Endometrial microvascular endothelial cells (primary cell): ENCODE data around the gene SCP2. TPM values are rescaled to one million over a fixed set of nuclear protein-coding genes. Genes with fewer than 3 reads are reported as not detected.

Experiments
- in situ Hi-C: cut with HindIII; loops from 2 replicates; pipeline ENCODE4 v1.10.0; 2017; ENCODE audit warnings: low sequenced_read_pairs, low pct_unique_long_range_greater_than_20kb; ENCODE audit errors: inconsistent ontology term
- total RNA-seq: library from RNA; depleted of rRNA; stranded (reverse); fragments of >200 nt; gene quantifications from one replicate; pipeline ENCODE4 v1.2.3, GENCODE V29; 2015; ENCODE audit errors: inconsistent ontology term

SCP2 gene
- total RNA-seq, 1 donor from 2014 or later = 132 TPM

- in situ Hi-C loops = no loop called here
Measured at GRCh38 chr1:53074313-53075154, 147.5 kb downstream of the SCP2 start.

GRCh38 chr1:53075206-53075605, 148.1 kb downstream of the SCP2 start:
- in situ Hi-C loops = no loop called here

- in situ Hi-C loops = no loop called here
Measured at GRCh38 chr1:53075761-53076163, 148.7 kb downstream of the SCP2 start.

GRCh38 chr1:53076165-53076564, 149.1 kb downstream of the SCP2 start:
- in situ Hi-C loops = no loop called here

GRCh38 chr1:53076721-53077598, 149.9 kb downstream of the SCP2 start:
- in situ Hi-C loops = no loop called here

GRCh38 chr1:53077599-53077965, 150.5 kb downstream of the SCP2 start:
- in situ Hi-C loops = no loop called here

GRCh38 chr1:53078333-53079101, 151.4 kb downstream of the SCP2 start:
- in situ Hi-C loops = no loop called here

GRCh38 chr1:53079251-53079650, 152.2 kb downstream of the SCP2 start:
- in situ Hi-C loops = no loop called here

GRCh38 chr1:53080041-53080440, 153.0 kb downstream of the SCP2 start:
- in situ Hi-C loops = no loop called here

GRCh38 chr1:53080769-53081168, 153.7 kb downstream of the SCP2 start:
- in situ Hi-C loops = no loop called here

- in situ Hi-C loops = no loop called here
Measured at GRCh38 chr1:53081384-53082066, 154.4 kb downstream of the SCP2 start.

- in situ Hi-C loops = no loop called here
Measured at GRCh38 chr1:53082826-53083455, 155.9 kb downstream of the SCP2 start.

GRCh38 chr1:53083636-53084588, 156.8 kb downstream of the SCP2 start:
- in situ Hi-C loops = no loop called here

- in situ Hi-C loops = no loop called here
Measured at GRCh38 chr1:53084589-53084971, 157.5 kb downstream of the SCP2 start.

- in situ Hi-C loops = no loop called here
Measured at GRCh38 chr1:53085405-53085804, 158.3 kb downstream of the SCP2 start.

GRCh38 chr1:53086491-53087070, 159.5 kb downstream of the SCP2 start:
- in situ Hi-C loops = no loop called here
